ENCODE data around the gene SREBF2.

SREBF2 gene

GRCh38 chr22:41910050-41911000 lies 77.4 kb downstream of the SREBF2 start:
- WGBS, 2 experiments (ENCODE audit: insufficient coverage in 2 of 2): 3% methylated on average over 98 to 105 of the region's 112 CpGs
- Histone ChIP-seq H3K27ac (ENCODE audit: low read depth, low read length, severe bottlenecking) (no peak overlapping the region), H3K36me3 (ENCODE audit: control insufficient read depth, insufficient read depth, low read length) (peaks cover 18% of the 10 kb centered on the region), H3K4me1 (ENCODE audit: control insufficient read depth, insufficient read depth, low read length, poor library complexity, severe bottlenecking) (peaks cover 15% of the 10 kb centered on the region), H3K4me3 (ENCODE audit: extremely low read depth, insufficient read depth, low read length, poor library complexity, severe bottlenecking) (peak overlapping the region; percentile 19), H3K9me3 (ENCODE audit: control insufficient read depth, low read length) (no peaks in the 10 kb centered on the region)

DNA sequence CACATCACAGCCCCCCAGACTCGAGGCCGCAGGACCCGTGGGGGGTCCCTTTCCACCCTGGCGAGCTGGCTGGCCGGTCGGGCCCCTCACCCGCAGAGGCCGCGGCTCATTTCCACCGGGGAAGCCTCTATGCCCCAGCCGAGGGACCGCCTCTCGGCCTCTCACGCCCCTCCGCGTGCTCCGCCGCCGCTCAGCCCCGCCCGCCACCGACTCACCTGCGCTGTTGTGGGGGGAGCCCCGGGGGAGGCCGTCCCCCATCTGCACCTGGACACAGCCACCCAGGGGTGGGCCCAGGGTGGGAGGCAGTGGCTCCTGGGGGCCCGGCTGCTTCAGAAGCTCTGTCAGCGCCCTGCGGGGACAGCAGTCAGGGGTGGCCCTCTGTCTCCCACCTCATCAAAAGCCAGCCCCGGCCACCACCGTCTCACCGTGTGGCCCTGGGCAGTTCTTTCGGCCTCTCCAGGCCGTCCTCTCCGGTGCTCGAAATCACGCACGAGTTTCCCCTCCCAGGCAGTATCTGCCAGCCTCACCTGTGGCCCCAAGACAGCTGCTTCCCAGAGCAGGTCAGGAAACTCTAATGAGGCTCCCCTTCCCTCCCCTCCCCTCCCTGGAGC lies 78.2 kb downstream of the SREBF2 start:
- H3K36me3 ChIP-seq (ENCODE audit: control insufficient read depth, insufficient read depth, low read length): peaks cover 13% of the 10 kb centered on the region
- no peak overlapping the region for H3K27ac ChIP-seq (ENCODE audit: low read depth, low read length, severe bottlenecking)
- H3K4me3 ChIP-seq (ENCODE audit: extremely low read depth, insufficient read depth, low read length, poor library complexity, severe bottlenecking): no peak overlapping the region
- WGBS, 2 experiments (ENCODE audit: insufficient coverage in 2 of 2): 17 to 23% methylated on average over 26 to 33 of the region's 37 CpGs
- H3K4me1 ChIP-seq (ENCODE audit: control insufficient read depth, insufficient read depth, low read length, poor library complexity, severe bottlenecking): peaks cover 19% of the 10 kb centered on the region
- no peaks in the 10 kb centered on the region for H3K9me3 ChIP-seq (ENCODE audit: control insufficient read depth, low read length)

- WGBS, 2 experiments (ENCODE audit: insufficient coverage in 2 of 2): 76 to 88% methylated on average over 4 to 5 of the region's 9 CpGs
- Histone ChIP-seq H3K9me3 (ENCODE audit: control insufficient read depth, low read length) (no peaks in the 10 kb centered on the region), H3K4me1 (ENCODE audit: control insufficient read depth, insufficient read depth, low read length, poor library complexity, severe bottlenecking) (peaks cover 15% of the 10 kb centered on the region), H3K27ac (ENCODE audit: low read depth, low read length, severe bottlenecking) (no peak overlapping the region), H3K4me3 (ENCODE audit: extremely low read depth, insufficient read depth, low read length, poor library complexity, severe bottlenecking) (no peak overlapping the region), H3K36me3 (ENCODE audit: control insufficient read depth, insufficient read depth, low read length) (no peaks in the 10 kb centered on the region)
These were observed 79.6 kb downstream of the SREBF2 start for GRCh38 chr22:41912338-41913039.

- Histone ChIP-seq H3K9me3 (ENCODE audit: control insufficient read depth, low read length) (no peaks in the 10 kb centered on the region), H3K36me3 (ENCODE audit: control insufficient read depth, insufficient read depth, low read length) (no peaks in the 10 kb centered on the region), H3K27ac (ENCODE audit: low read depth, low read length, severe bottlenecking) (no peak overlapping the region), H3K4me1 (ENCODE audit: control insufficient read depth, insufficient read depth, low read length, poor library complexity, severe bottlenecking) (peaks cover 10% of the 10 kb centered on the region), H3K4me3 (ENCODE audit: extremely low read depth, insufficient read depth, low read length, poor library complexity, severe bottlenecking) (no peak overlapping the region)
- WGBS, 2 experiments (ENCODE audit: insufficient coverage in 2 of 2): 58% methylated on average over 9 of the region's 11 CpGs
These were observed 80.3 kb downstream of the SREBF2 start for GRCh38 chr22:41913040-41913719.

DNA sequence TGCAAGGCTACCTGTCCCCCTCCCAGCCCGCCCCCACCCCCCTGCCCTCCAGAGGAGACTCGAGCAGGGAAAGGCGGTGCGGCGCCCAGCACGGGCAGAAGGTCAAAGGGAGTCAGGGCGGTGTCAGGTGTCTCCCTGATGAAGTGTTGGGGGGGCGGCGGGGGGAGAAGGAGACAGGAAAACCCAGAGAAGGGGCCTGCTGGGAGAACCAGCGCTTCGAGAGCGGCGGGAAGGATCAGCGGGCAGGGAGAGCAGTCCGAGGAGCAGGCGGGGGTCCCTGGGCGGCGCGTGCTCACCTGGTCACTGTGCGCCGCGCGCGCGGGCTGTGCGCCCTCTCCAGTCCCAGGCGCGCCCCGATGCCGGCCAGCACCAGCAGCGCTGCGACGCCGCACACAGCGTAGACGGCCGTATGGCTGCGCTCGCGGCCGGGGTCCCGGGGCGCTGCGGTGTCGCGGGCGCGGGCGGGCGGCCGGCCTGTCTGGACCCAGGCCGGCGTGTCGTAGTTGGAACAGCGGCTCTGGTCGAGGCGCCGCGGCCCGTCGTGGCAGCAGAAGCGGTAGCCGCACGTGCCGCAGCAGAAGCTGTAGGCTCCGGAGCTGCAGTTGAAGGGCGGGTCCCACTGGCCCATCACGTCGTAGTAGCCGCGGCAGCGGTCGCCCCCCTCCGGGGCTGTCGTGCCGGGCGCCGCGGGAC lies 81.1 kb downstream of the SREBF2 start:
- Histone ChIP-seq H3K36me3 (ENCODE audit: control insufficient read depth, insufficient read depth, low read length) (no peaks in the 10 kb centered on the region), H3K4me3 (ENCODE audit: extremely low read depth, insufficient read depth, low read length, poor library complexity, severe bottlenecking) (no peak overlapping the region), H3K9me3 (ENCODE audit: control insufficient read depth, low read length) (no peaks in the 10 kb centered on the region), H3K4me1 (ENCODE audit: control insufficient read depth, insufficient read depth, low read length, poor library complexity, severe bottlenecking) (peaks cover 10% of the 10 kb centered on the region), H3K27ac (ENCODE audit: low read depth, low read length, severe bottlenecking) (no peak overlapping the region)
- 2 to 3% methylated on average over 52 to 67 of the region's 79 CpGs for WGBS, 2 experiments (ENCODE audit: insufficient coverage in 2 of 2)

DNA sequence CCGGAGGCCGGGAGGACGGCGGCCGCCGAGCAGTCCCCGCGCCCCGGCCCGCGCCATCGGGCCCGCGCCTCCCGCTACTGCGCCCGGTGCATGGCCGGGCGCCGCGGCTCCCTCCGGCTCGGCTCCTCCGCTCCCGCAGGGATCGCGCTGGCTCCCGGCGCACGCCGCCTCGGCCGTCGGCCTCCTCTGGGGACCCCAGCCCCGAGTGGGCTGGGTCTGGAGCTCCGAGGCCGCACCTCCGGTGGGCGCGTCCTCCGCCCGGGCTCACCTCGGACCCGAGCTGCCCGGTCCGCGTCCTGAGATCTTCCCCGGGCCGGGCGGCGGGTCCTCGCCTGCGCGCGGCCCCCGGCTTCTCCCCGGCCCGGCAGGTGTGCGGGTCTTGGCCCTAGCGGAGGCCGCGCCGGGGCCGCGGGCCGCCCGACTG lies 81.7 kb downstream of the SREBF2 start:
- Histone ChIP-seq H3K4me1 (ENCODE audit: control insufficient read depth, insufficient read depth, low read length, poor library complexity, severe bottlenecking) (peaks cover 9% of the 10 kb centered on the region), H3K27ac (ENCODE audit: low read depth, low read length, severe bottlenecking) (no peak overlapping the region), H3K36me3 (ENCODE audit: control insufficient read depth, insufficient read depth, low read length) (no peaks in the 10 kb centered on the region), H3K4me3 (ENCODE audit: extremely low read depth, insufficient read depth, low read length, poor library complexity, severe bottlenecking) (peak overlapping the region; percentile 29), H3K9me3 (ENCODE audit: control insufficient read depth, low read length) (no peaks in the 10 kb centered on the region)
- WGBS, 2 experiments (ENCODE audit: insufficient coverage in 2 of 2): 1% methylated on average over 59 to 65 of the region's 67 CpGs

- H3K4me1 ChIP-seq (ENCODE audit: control insufficient read depth, insufficient read depth, low read length, poor library complexity, severe bottlenecking): peaks cover 7% of the 10 kb centered on the region
- no peaks in the 10 kb centered on the region for H3K36me3 ChIP-seq (ENCODE audit: control insufficient read depth, insufficient read depth, low read length)
- 8 to 9% methylated on average over 28 to 33 of the region's 63 CpGs for WGBS, 2 experiments (ENCODE audit: insufficient coverage in 2 of 2)
- H3K27ac ChIP-seq (ENCODE audit: low read depth, low read length, severe bottlenecking): no peak within 1 kb of the TSS
- H3K9me3 ChIP-seq (ENCODE audit: control insufficient read depth, low read length): no peaks in the 10 kb centered on the region
- peak within 1 kb of the TSS; percentile 29 for H3K4me3 ChIP-seq (ENCODE audit: extremely low read depth, insufficient read depth, low read length, poor library complexity, severe bottlenecking)
These were observed 82.3 kb downstream of the SREBF2 start, which contains the start of gene SHISA8 for GRCh38 chr22:41915035-41915785. Gene SHISA8, minus strand, starts transcription at chr22:41915074. Its CDS starts 407 bp downstream, at chr22:41914667.

DNA sequence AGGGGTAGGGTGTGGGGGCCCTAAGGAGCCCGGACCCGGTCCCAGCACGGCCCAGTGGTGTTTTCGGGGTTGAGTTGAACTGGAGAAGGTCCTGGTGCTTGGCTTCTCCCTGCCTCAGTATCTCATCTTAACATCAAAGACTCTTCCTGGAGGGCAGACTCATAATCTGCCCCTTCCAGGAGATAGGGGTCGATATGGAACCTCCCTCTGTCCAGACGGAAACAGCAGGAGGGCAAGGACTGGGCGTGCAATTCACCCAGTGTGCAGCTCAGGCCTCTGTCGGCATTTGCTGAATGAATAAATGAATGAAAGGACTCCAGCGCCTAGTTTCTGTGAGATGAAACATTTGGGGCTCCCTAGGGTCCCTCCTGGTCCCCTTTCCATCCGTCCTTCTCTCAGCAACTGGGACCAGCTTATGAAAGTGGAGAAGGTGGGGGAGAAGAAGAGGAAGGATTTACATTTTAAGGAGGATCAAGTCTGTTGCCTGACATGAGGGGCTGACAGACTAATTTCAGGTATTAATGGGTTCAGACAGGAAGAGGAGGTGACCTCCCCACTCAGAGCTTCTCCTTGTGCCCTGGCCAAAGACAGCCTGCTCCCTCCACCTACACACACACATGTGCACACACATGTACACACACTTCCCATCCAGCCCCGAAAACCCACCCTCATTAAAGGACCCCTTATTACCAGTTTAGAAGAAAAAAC lies 83.0 kb downstream of the SREBF2 start:
- Histone ChIP-seq H3K4me1 (ENCODE audit: control insufficient read depth, insufficient read depth, low read length, poor library complexity, severe bottlenecking) (peaks cover 7% of the 10 kb centered on the region), H3K27ac (ENCODE audit: low read depth, low read length, severe bottlenecking) (no peak overlapping the region), H3K4me3 (ENCODE audit: extremely low read depth, insufficient read depth, low read length, poor library complexity, severe bottlenecking) (no peak overlapping the region), H3K9me3 (ENCODE audit: control insufficient read depth, low read length) (no peaks in the 10 kb centered on the region), H3K36me3 (ENCODE audit: control insufficient read depth, insufficient read depth, low read length) (no peaks in the 10 kb centered on the region)
- WGBS, 2 experiments (ENCODE audit: insufficient coverage in 2 of 2): 20 to 36% methylated on average over 3 to 10 of the region's 11 CpGs

GRCh38 chr22:41916745-41917358 lies 83.9 kb downstream of the SREBF2 start:
- Histone ChIP-seq H3K36me3 (ENCODE audit: control insufficient read depth, insufficient read depth, low read length) (no peaks in the 10 kb centered on the region), H3K9me3 (ENCODE audit: control insufficient read depth, low read length) (no peaks in the 10 kb centered on the region)
- 59 to 62% methylated on average over 8 to 9 of the region's 10 CpGs for WGBS, 2 experiments (ENCODE audit: insufficient coverage in 2 of 2)

More at GRCh38 chr22:41916745-41917358, 83.9 kb downstream of the SREBF2 start:
- H3K27ac ChIP-seq (ENCODE audit: low read depth, low read length, severe bottlenecking): no peak overlapping the region
- peaks cover 4% of the 10 kb centered on the region for H3K4me1 ChIP-seq (ENCODE audit: control insufficient read depth, insufficient read depth, low read length, poor library complexity, severe bottlenecking)
- H3K4me3 ChIP-seq (ENCODE audit: extremely low read depth, insufficient read depth, low read length, poor library complexity, severe bottlenecking): no peak overlapping the region

Data from mesodermal cell (in vitro differentiated cells).